Daoy (cell line): ENCODE data around the gene LARP1. TPM values are rescaled to one million over a fixed set of nuclear protein-coding genes. Genes with fewer than 3 reads are reported as not detected.
"Not testable (repeated sequence)": the region's sequence is repeated elsewhere in the genome, so short reads cannot be mapped to it uniquely, and the experiment has no call there.

Experiments
- DNase-seq: peaks from one replicate; pipeline ENCODE4 v3.0.0-alpha.2; 2015; ENCODE audit warnings: low read depth
- total RNA-seq: library from RNA; depleted of rRNA; stranded (reverse); fragments of >200 nt; shearing (Covaris generic); gene quantifications from 2 replicates; pipeline ENCODE4 v1.2.3, GENCODE V29; 2014

The LARP1 gene
- total RNA-seq, 1 experiment from 2014 or later = 61.9 TPM

- no peak for DNase-seq
These were observed 20.6 kb upstream of the LARP1 start for GRCh38 chr5:154734370-154735248.

- not testable (repeated sequence) for DNase-seq
These were observed 19.8 kb upstream of the LARP1 start for GRCh38 chr5:154735362-154735761.

DNA sequence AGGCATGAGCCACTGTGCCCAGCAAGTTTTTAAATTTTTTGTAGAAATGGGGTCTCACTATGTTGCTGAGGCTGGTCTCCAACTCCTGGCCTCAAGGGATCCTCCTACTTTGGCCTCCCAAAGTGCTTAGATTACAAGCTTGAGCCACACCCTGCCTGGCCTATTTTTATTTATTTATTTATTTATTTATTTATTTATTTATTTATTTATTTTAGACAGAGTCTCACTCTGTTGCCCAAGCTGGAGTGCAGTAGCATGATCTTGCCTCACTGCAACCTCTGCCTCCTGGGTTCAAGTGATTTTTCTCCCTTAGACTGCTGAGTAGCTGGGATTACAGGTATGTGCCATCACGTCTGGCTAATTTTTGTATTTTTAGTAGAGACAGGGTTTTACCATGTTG, 18.8 kb upstream of the LARP1 start:
- not testable (repeated sequence) for DNase-seq

GRCh38 chr5:154737667-154738320, 17.4 kb upstream of the LARP1 start:
- DNase-seq = no peak

GRCh38 chr5:154740483-154740882, 14.7 kb upstream of the LARP1 start:
- no peak for DNase-seq

DNA sequence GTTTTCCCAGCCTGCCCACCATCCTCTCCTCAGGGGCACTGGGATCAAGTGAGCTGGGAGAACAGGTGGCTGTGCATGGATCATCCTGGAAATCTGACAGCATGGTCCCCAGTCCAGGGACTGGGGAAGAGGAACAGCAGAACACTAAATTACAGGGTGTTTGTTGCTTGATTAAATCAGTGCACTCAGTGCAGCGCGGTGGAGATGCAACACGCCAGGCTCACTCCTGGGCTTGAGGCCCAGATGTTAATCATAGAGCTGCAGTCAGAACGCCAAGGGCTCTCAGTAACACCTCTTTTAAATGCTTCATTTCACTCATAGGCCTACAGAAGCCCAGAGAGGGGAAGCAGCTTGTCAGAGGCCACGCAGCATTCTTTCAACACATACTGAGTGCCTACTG, 14.2 kb upstream of the LARP1 start:
- no peak for DNase-seq

DNA sequence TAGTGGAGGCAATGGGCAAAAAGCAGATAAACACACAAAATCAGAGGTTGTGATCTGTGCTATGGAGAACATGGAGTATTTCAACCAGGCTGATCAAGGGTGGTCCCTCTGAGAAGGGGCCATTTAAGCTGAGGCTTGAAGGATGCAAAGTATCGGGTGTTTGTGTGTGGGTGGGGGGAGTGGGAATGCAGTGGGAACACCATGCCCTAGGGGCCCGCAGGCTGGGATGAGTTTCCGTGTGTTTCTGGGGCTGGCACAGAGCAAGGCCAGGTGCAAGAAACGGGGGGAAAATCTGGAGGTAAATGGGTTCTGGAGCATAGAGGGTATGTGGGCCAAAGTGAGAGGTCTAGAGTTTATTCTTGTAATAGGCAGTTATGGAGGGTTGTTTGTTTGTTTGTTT, 13.8 kb upstream of the LARP1 start:
- DNase-seq = no peak

- no peak for DNase-seq
These were observed 11.4 kb upstream of the LARP1 start for GRCh38 chr5:154743812-154744211.

DNA sequence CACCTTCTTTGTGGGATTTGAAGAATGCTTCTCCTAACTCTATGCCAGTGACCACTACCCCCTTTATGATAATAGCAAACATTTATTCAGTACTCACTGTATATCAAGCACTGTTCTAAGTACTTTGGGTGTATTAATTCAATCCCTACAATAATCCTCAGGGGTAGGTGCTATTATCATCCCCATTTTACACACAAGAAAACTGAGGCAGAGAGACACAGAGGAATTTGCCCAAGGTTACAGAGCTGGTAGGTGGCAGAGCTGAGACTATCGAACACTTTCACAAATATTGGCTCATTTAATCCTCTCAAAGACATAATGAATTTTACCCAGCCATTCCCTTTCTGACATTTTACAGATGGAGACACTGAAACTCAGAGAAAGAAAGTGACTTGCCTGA, 9.8 kb upstream of the LARP1 start:
- no peak for DNase-seq

GRCh38 chr5:154749491-154749890, 5.7 kb upstream of the LARP1 start:
- DNase-seq = no peak

- not testable (repeated sequence) for DNase-seq
These were observed 4.5 kb upstream of the LARP1 start for GRCh38 chr5:154750641-154751040.

DNA sequence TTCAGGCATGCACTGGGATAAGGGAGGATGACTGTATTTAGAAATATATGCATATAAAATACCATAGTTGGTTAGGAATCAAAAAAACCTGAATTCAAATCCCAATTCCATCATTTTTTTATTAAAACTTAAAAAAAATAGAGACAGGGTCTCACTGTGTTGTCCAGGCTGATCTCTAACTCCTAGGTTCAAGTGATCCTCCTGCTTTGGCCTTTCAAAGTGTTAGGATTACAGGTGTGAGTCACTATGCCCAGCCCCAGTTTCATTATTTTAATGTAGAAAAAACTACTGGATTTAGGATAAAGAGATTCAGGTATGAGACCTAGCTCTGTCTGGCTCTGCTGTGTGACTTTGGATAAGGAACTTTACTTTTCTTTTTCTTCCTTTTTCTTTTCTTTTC, 3.3 kb upstream of the LARP1 start:
- DNase-seq = no peak

- DNase-seq = peak; percentile 44
These were observed 1.4 kb upstream of the LARP1 start for GRCh38 chr5:154753792-154754191.

GRCh38 chr5:154754460-154755360, 467 bp upstream of the LARP1 start:
- DNase-seq = peak; percentile 100

- peak; percentile 39 for DNase-seq
These were observed 1.1 kb downstream of the LARP1 start for GRCh38 chr5:154756009-154756867.

- peak; percentile 52 for DNase-seq
These were observed 2.0 kb downstream of the LARP1 start for GRCh38 chr5:154756868-154757813.

GRCh38 chr5:154757814-154758406, 2.7 kb downstream of the LARP1 start:
- peak; percentile 50 for DNase-seq

GRCh38 chr5:154758493-154758892, 3.3 kb downstream of the LARP1 start:
- DNase-seq = no peak

DNA sequence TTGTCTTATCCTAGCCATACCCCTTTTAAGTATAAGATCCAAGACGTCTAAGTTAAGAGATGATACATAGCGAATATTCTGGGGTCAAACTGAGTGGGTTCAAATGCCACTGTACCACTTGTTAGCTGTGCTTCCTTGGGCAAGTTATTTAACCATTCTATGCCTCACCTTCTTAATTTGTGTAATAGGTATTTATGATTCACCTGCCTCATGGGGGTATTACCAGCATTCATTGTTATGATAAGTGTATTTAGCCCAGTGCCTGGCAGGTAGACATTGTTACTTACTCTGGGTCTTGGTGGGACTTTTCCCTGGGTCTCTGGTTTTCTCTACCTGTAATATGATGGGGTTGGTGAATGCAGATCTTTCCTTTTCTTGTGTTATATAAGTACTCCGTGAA, 3.8 kb downstream of the LARP1 start:
- no peak for DNase-seq

DNA sequence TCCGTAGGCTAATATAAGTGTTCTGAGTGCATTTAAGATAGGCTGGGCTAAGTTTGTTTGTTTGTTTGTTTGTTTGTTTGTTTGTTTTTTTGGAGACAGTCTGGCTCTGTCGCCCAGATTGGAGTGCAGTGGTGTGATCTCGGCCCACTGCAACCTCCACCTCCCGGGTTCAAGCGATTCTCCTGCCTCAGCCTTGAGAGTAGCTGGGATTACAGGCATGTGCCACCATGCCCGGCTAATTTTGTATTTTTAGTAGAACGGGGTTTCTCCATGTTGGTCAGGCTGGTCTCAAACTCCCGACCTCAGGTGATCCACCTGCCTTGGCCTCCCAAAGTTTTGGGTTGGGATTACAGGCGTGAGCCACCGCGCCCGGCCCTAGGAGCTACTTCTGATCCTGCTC, 4.7 kb downstream of the LARP1 start:
- DNase-seq = not testable (repeated sequence)
